ENCODE results near the gene WDR44. TPM values are rescaled to one million over a fixed set of nuclear protein-coding genes. Genes with fewer than 3 reads are reported as not detected.

WDR44 gene
- total and polyA plus RNA-seq, 12 donors, result 2.2 to 25.9 (median 13.8) TPM

- peak overlapping the region in 1 of 5 donors; percentile 21 for H3K27ac ChIP-seq
- no peaks in the 10 kb centered on the region for H3K36me3 ChIP-seq (replicated peaks in 1 of 2)
- WGBS, 4 donors, result 24 to 54% (median 36%) methylated on average over 2 of the region's 2 CpGs
- H3K9me3 ChIP-seq (replicated peaks in 1 of 3), result no peaks in the 10 kb centered on the region
- peaks cover 10 to 24% of the 10 kb centered on the region in 2 donors for H3K4me1 ChIP-seq (replicated peaks in 1 of 2)
- TF ChIP-seq POLR2A (IDR thresholded peaks at IDR 0.05), result no peak
- no peak for TF ChIP-seq CTCF (IDR thresholded peaks at IDR 0.05)
- H3K4me3 ChIP-seq, result no peak overlapping the region
- intact Hi-C loops (cut with DNase I), result no loop called here
- no peaks in the 10 kb centered on the region for H3K27me3 ChIP-seq
- DNase-seq, result no peak
Observed at GRCh38 chrX:118356154-118356701, 10.3 kb downstream of the WDR44 start.

GRCh38 chrX:118360429-118361125, 14.7 kb downstream of the WDR44 start:
- DNase-seq, result no peak
- no peaks in the 10 kb centered on the region for H3K27me3 ChIP-seq
- H3K9me3 ChIP-seq (replicated peaks in 1 of 3), result no peaks in the 10 kb centered on the region
- TF ChIP-seq CTCF (IDR thresholded peaks at IDR 0.05) (no peak), POLR2A (IDR thresholded peaks at IDR 0.05) (no peak)
- no peak overlapping the region for H3K27ac ChIP-seq
- H3K4me3 ChIP-seq, result no peak overlapping the region
- no peaks in the 10 kb centered on the region for H3K36me3 ChIP-seq (replicated peaks in 1 of 2)
- 71 to 85% (median 74%) methylated on average over 3 of the region's 3 CpGs for WGBS, 4 donors
- peaks cover 10 to 22% of the 10 kb centered on the region in 2 donors for H3K4me1 ChIP-seq (replicated peaks in 1 of 2)
- intact Hi-C loops (cut with DNase I), result no loop called here

GRCh38 chrX:118364261-118364660, 18.4 kb downstream of the WDR44 start:
- H3K4me1 ChIP-seq (replicated peaks in 1 of 2), result peaks cover 0 to 15% of the 10 kb centered on the region in 2 donors
- DNase-seq, result no peak
- no peak for TF ChIP-seq POLR2A (IDR thresholded peaks at IDR 0.05)
- no peak for TF ChIP-seq CTCF (IDR thresholded peaks at IDR 0.05)
- H3K4me3 ChIP-seq, result no peak overlapping the region
- H3K9me3 ChIP-seq (replicated peaks in 1 of 3), result no peaks in the 10 kb centered on the region
- H3K27me3 ChIP-seq, result no peaks in the 10 kb centered on the region
- intact Hi-C loops (cut with DNase I), result no loop called here
- H3K36me3 ChIP-seq (replicated peaks in 1 of 2), result no peaks in the 10 kb centered on the region
- H3K27ac ChIP-seq, result no peak overlapping the region

GRCh38 chrX:118367338-118367737, 21.4 kb downstream of the WDR44 start:
- TF ChIP-seq CTCF (IDR thresholded peaks at IDR 0.05) (no peak), POLR2A (IDR thresholded peaks at IDR 0.05) (no peak)
- H3K27me3 ChIP-seq, result no peaks in the 10 kb centered on the region
- no peak overlapping the region for H3K27ac ChIP-seq
- no peak overlapping the region for H3K4me3 ChIP-seq
- H3K36me3 ChIP-seq (replicated peaks in 1 of 2), result no peaks in the 10 kb centered on the region
- no peak for DNase-seq
- intact Hi-C loops (cut with DNase I), result no loop called here
- no peaks in the 10 kb centered on the region for H3K9me3 ChIP-seq (replicated peaks in 1 of 3)
- H3K4me1 ChIP-seq (replicated peaks in 1 of 2), result no peaks in the 10 kb centered on the region

Data from adrenal gland (tissue), 12 donors.